ENCODE data around the gene PHACTR1. TPM values are rescaled to one million over a fixed set of nuclear protein-coding genes. Genes with fewer than 3 reads are reported as not detected.

Gene PHACTR1
- total RNA-seq, 4 donors from 2014 or later, result 2.6 to 11.2 (median 4.9) TPM

DNA sequence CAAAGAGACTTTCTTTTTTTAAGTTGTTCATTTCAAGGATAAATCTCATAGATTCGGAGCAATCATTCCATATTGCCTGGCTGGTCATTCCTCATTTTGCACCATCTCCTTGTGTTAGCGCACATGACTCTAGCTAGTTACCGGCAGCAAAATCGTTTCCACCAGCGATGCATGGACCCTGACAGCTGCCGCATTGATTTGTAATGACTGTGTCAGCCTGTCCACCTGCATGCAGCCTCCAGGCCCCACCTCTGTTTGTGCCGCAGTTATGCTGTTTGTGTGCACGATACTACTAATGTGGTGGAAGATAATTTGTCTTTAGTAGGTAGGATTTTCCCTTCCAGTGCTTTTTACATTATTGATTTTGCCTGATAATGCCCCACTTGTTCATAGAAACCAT, 447.7 kb downstream of the PHACTR1 start:
- TF ChIP-seq, protein P1, sequence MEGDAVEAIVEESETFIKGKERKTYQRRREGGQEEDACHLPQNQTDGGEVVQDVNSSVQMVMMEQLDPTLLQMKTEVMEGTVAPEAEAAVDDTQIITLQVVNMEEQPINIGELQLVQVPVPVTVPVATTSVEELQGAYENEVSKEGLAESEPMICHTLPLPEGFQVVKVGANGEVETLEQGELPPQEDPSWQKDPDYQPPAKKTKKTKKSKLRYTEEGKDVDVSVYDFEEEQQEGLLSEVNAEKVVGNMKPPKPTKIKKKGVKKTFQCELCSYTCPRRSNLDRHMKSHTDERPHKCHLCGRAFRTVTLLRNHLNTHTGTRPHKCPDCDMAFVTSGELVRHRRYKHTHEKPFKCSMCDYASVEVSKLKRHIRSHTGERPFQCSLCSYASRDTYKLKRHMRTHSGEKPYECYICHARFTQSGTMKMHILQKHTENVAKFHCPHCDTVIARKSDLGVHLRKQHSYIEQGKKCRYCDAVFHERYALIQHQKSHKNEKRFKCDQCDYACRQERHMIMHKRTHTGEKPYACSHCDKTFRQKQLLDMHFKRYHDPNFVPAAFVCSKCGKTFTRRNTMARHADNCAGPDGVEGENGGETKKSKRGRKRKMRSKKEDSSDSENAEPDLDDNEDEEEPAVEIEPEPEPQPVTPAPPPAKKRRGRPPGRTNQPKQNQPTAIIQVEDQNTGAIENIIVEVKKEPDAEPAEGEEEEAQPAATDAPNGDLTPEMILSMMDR (IDR thresholded peaks at IDR 0.05; ENCODE audit: low read depth), result no peak

DNA sequence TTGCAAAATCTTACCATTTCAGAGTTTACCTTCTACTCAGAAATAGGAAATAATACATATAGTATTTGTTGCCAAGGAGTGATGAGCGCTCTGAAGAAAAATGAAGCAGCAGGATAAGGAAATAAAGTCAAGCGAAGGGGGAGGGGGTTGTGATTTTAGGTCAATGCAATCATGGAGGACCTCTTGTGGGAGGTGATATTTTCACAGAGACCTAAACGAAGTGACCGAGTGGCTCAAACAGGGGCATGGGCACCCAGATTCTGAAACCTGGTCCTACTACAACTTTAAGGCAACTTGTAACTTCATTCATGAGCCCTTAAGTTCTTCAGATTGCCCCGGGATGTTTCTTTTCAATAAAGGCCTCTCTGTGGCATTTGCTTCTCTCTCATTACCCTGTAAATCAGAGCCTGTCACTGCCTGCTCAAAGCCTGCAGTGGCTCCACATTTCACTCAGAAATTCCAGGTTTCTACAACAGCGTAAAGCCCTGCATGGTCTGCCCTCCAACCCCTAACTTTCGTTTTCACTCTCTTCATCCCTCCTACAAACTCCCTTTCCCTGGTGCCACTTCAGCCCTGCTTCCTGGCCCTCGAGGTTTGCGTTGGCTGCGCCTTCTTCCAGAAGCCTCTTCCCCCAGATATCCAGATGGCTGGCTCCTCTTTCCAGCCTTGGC, 449.1 kb downstream of the PHACTR1 start:
- TF ChIP-seq, protein P1 (IDR thresholded peaks at IDR 0.05; ENCODE audit: low read depth), result no peak

DNA sequence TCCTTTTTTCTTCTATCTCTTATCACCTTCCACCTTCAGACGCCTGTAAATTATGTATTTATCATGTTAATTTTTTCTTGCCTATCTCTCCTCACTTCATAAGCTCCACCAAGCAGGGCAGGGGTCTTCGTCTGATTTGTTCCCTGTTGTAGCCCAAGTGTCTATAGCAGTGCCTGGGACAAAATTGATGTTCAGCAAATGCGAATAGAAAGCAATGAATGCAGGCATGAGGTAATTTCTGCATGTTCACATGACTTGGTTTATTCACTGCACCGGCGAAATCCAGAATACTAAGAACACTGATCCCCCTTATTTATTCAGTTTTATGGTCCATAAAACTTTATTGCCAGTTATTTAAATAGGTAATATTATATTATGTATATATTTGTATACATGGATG, 449.7 kb downstream of the PHACTR1 start:
- TF ChIP-seq, protein P1 (IDR thresholded peaks at IDR 0.05; ENCODE audit: low read depth), result no peak

DNA sequence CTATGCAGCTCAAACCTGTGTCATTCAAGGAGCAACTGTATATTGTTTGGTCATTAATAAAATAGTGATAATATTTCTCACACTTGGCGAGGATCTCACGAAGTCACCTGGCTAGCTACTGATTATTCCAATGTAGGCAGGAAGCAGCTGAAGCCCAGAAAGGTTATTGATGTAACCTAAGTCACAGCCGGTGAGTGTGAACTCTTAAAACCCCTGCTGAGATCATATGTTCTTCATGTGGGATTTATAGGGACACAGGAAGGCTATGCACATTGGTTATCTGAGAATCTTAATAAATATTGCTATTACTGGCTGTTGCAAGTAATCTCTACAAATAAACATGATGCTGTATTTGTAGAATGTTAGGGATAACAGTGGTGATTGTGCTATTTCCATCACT, 450.3 kb downstream of the PHACTR1 start:
- TF ChIP-seq, protein P1 (IDR thresholded peaks at IDR 0.05; ENCODE audit: low read depth), result no peak

DNA sequence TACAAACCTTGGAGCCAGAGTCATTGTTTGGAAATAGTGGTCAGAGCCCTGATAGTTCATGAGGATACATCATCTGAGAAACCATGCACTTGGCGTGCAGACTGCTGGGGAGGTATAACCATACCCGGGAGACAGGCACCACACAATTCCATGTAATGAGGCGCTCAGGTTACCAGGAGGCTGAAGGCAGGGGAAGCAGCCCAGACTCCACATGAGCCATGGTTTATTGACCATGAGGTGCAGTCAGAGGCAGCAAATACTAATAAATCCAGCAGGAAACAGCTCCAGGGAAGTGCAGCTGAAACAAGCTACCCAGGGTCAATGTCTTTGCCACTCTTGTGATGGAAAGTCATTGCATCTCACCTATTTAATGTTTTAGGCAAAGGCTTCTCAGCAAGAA, 455.7 kb downstream of the PHACTR1 start:
- TF ChIP-seq, protein P1 (IDR thresholded peaks at IDR 0.05; ENCODE audit: low read depth), result no peak

DNA sequence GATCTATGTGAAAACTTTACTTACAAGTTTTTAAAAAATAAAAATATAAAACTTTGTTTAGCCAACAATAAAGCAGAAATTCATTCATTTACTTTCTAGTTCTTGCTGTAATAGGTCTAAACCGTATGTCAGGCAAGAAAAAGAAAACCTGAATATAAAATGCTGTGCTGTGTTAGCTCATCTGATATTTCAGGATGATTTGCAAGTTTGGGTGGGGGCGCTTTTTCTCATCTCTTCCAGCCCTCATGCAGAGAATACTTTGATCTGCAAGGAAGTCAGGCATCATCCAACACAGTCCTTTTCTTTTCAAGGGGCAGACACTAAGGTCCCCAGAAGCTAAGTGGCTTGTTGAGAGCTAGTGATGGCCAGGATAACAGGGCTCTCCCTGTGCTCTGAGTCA, 458.5 kb downstream of the PHACTR1 start:
- TF ChIP-seq, protein P1 (IDR thresholded peaks at IDR 0.05; ENCODE audit: low read depth), result no peak

DNA sequence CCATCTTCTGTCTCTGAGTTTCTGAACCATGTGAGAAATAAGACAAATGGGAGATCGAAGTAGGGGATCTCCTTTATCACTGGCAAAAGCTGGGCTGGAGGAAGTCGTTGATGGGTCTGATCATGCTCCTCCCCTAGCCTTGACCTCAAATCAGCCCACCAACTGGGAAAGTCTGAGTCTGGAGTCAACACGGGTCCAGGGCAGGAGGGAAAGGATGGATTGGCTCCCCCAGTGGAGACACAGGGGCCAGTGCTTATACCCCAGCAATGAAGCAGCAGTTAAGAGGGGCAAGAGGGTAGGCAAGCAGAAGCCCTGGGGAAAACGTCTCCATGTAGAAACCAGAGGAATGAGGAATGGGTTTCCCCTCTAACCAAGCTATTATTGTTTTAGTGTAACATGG, 459.2 kb downstream of the PHACTR1 start:
- TF ChIP-seq, protein P1 (IDR thresholded peaks at IDR 0.05; ENCODE audit: low read depth), result no peak

Measured in subcutaneous adipose tissue (tissue), 4 donors.